WTC11 (cell line): ENCODE measurements around the gene C1QL1. TPM values are rescaled to one million over a fixed set of nuclear protein-coding genes. Genes with fewer than 3 reads are reported as not detected.

Source experiments
- ATAC-seq: fragments of 200-7000 bp; cut with Tn5 transposase; 2 replicates; pipeline ENCODE4 v1.10.0; 2021; ENCODE audit warnings: mild to moderate bottlenecking, moderate library complexity
- CTCF ChIA-PET: fragments of 300-600 bp; sonication (Branson Sonifier 250); formaldehyde crosslinking; loops from one replicate; lab custom pipeline; 2021; ENCODE audit warnings: antibody characterized with exemption; lab: Charles Lee
- POLR2A ChIA-PET: fragments of 350-600 bp; sonication (Branson Sonifier 250); formaldehyde crosslinking; loops from one replicate; lab custom pipeline; 2021; ENCODE audit warnings: antibody characterized with exemption; lab: Charles Lee
- DNase-seq: peaks from one replicate; pipeline ENCODE4 v3.0.0; 2021; ENCODE audit warnings: low spot score
- H3K27ac Mint-ChIP-seq: 2 replicates; pipeline ENCODE4 v1.8.0; 2021; ENCODE audit warnings: mixed read lengths
- H3K27me3 Mint-ChIP-seq: 2 replicates; pipeline ENCODE4 v1.8.0; 2021; ENCODE audit warnings: low read depth, mild to moderate bottlenecking, moderate library complexity, mixed read lengths
- H3K36me3 Mint-ChIP-seq: 2 replicates; pipeline ENCODE4 v1.8.0; 2021; ENCODE audit warnings: mixed read lengths
- H3K4me1 Mint-ChIP-seq: 2 replicates; pipeline ENCODE4 v1.8.0; 2022; ENCODE audit warnings: mixed read lengths
- H3K4me3 Mint-ChIP-seq: 2 replicates; pipeline ENCODE4 v1.8.0; 2021; ENCODE audit warnings: mild to moderate bottlenecking, moderate library complexity, mixed read lengths
- H3K9me3 Mint-ChIP-seq: 2 replicates; pipeline ENCODE4 v1.8.0; 2021; ENCODE audit warnings: mixed read lengths
- CREM ChIP-seq: sonication (generic); formaldehyde crosslinking; IDR thresholded peaks from 2 replicates; pipeline ENCODE4 v1.8.1; 2022; ENCODE audit warnings: mild to moderate bottlenecking, missing genetic modification reagents, moderate library complexity
- ESRRA ChIP-seq: sonication (generic); formaldehyde crosslinking; IDR thresholded peaks from 2 replicates; pipeline ENCODE4 v1.8.1; 2022; ENCODE audit warnings: mild to moderate bottlenecking, missing genetic modification reagents, borderline replicate concordance
- FOXP1 ChIP-seq: sonication (generic); formaldehyde crosslinking; IDR thresholded peaks from 2 replicates; pipeline ENCODE4 v1.8.0; 2022; ENCODE audit warnings: missing genetic modification reagents, mild to moderate bottlenecking, moderate library complexity, borderline replicate concordance
- HMGA2 ChIP-seq: fragments of 250-450 bp; sonication (Bioruptor Pico); IDR thresholded peaks from 2 replicates; pipeline ENCODE4 v1.4.0; 2021; ENCODE audit warnings: mild to moderate bottlenecking, moderate library complexity
- HMGXB4 ChIP-seq: sonication (generic); formaldehyde crosslinking; IDR thresholded peaks from 2 replicates; pipeline ENCODE4 v1.8.1; 2023; ENCODE audit warnings: mild to moderate bottlenecking, moderate library complexity, missing genetic modification reagents
- IRF2 ChIP-seq: sonication (generic); formaldehyde crosslinking; IDR thresholded peaks from 2 replicates; pipeline ENCODE4 v1.8.0; 2022; ENCODE audit warnings: low read depth, missing genetic modification reagents, borderline replicate concordance
- KAT7 ChIP-seq: sonication (generic); formaldehyde crosslinking; IDR thresholded peaks from 2 replicates; pipeline ENCODE4 v1.8.1; 2023; ENCODE audit warnings: missing genetic modification reagents, mild to moderate bottlenecking, borderline replicate concordance
- SMAD3 ChIP-seq: sonication (generic); formaldehyde crosslinking; IDR thresholded peaks from 2 replicates; pipeline ENCODE4 v1.8.0; 2022; ENCODE audit warnings: missing genetic modification reagents, mild to moderate bottlenecking, borderline replicate concordance
- USF2 ChIP-seq: sonication (generic); formaldehyde crosslinking; IDR thresholded peaks from 2 replicates; pipeline ENCODE4 v1.8.1; 2023; ENCODE audit warnings: mild to moderate bottlenecking, missing genetic modification reagents, moderate library complexity
- ZBTB21 ChIP-seq: sonication (generic); formaldehyde crosslinking; IDR thresholded peaks from 2 replicates; pipeline ENCODE4 v1.8.1; 2023; ENCODE audit warnings: mild to moderate bottlenecking, missing genetic modification reagents, borderline replicate concordance
- ZMAT4 ChIP-seq: fragments of 250-450 bp; sonication (Bioruptor Pico); IDR thresholded peaks from 2 replicates; pipeline ENCODE4 v1.9.0; 2021; ENCODE audit warnings: mild to moderate bottlenecking
- ZNF423 ChIP-seq: fragments of 250-450 bp; sonication (Bioruptor Pico); IDR thresholded peaks from 2 replicates; pipeline ENCODE4 v2.1.2; 2022; ENCODE audit warnings: mild to moderate bottlenecking, moderate library complexity
- total RNA-seq: library from RNA; stranded (reverse); gene quantifications from 3 replicates; pipeline ENCODE4 v1.2.3, GENCODE V29; 2021
- TF ChIP-seq, protein P1 (sequence below): sonication (generic); formaldehyde crosslinking; IDR thresholded peaks from 2 replicates; pipeline ENCODE4 v1.8.0; 2022; ENCODE audit warnings: missing genetic modification reagents
- TF ChIP-seq, protein P2 (sequence below): sonication (generic); formaldehyde crosslinking; IDR thresholded peaks from 2 replicates; pipeline ENCODE4 v1.8.1; 2022; ENCODE audit warnings: mild to moderate bottlenecking, moderate library complexity, missing genetic modification reagents
- TF ChIP-seq, protein P3 (sequence below): sonication (generic); formaldehyde crosslinking; IDR thresholded peaks from 2 replicates; pipeline ENCODE4 v1.8.0; 2022; ENCODE audit warnings: mild to moderate bottlenecking, missing genetic modification reagents
- TF ChIP-seq, protein P4 (sequence below): sonication (generic); formaldehyde crosslinking; IDR thresholded peaks from 2 replicates; pipeline ENCODE4 v1.8.1; 2023; ENCODE audit warnings: mild to moderate bottlenecking, missing genetic modification reagents, borderline replicate concordance

Gene C1QL1
- total RNA-seq, 1 experiment from 2014 or later, result 13.4 TPM

DNA sequence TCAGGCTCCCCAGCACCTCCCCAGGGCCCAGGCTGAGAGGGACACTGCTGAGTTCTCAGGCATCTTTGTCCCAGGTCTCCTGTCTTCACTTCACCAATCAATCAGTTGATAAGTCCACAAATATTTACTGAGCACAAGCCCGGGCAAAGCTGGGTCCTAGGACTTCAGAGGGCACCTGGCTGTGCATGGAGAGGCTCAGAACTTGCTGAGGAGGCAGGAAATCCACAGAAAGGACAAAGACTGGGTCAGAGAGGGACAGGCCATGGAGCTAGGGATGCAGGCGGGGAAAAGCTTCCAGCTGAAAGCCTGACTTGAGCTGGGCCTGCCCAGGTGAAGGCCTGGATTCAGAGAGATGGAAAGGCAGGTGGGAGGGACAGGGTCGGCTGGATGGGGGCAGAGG lies 33.2 kb upstream of the C1QL1 start (continued):
- TF ChIP-seq, protein P1, sequence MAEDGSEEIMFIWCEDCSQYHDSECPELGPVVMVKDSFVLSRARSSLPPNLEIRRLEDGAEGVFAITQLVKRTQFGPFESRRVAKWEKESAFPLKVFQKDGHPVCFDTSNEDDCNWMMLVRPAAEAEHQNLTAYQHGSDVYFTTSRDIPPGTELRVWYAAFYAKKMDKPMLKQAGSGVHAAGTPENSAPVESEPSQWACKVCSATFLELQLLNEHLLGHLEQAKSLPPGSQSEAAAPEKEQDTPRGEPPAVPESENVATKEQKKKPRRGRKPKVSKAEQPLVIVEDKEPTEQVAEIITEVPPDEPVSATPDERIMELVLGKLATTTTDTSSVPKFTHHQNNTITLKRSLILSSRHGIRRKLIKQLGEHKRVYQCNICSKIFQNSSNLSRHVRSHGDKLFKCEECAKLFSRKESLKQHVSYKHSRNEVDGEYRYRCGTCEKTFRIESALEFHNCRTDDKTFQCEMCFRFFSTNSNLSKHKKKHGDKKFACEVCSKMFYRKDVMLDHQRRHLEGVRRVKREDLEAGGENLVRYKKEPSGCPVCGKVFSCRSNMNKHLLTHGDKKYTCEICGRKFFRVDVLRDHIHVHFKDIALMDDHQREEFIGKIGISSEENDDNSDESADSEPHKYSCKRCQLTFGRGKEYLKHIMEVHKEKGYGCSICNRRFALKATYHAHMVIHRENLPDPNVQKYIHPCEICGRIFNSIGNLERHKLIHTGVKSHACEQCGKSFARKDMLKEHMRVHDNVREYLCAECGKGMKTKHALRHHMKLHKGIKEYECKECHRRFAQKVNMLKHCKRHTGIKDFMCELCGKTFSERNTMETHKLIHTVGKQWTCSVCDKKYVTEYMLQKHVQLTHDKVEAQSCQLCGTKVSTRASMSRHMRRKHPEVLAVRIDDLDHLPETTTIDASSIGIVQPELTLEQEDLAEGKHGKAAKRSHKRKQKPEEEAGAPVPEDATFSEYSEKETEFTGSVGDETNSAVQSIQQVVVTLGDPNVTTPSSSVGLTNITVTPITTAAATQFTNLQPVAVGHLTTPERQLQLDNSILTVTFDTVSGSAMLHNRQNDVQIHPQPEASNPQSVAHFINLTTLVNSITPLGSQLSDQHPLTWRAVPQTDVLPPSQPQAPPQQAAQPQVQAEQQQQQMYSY (CRISPR knock-in tag), result no peak
- TF ChIP-seq, protein P2, sequence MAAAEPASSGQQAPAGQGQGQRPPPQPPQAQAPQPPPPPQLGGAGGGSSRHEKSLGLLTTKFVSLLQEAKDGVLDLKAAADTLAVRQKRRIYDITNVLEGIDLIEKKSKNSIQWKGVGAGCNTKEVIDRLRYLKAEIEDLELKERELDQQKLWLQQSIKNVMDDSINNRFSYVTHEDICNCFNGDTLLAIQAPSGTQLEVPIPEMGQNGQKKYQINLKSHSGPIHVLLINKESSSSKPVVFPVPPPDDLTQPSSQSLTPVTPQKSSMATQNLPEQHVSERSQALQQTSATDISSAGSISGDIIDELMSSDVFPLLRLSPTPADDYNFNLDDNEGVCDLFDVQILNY, result no peak
- no peak for TF ChIP-seq IRF2 (CRISPR knock-in tag)
- no peak for TF ChIP-seq USF2
- no peak for TF ChIP-seq CREM (CRISPR knock-in tag)
- no peak for TF ChIP-seq SMAD3 (CRISPR knock-in tag)
- no peak for TF ChIP-seq FOXP1 (CRISPR knock-in tag)
- TF ChIP-seq KAT7, result no peak
- TF ChIP-seq ZBTB21, result no peak
- TF ChIP-seq HMGA2 (CRISPR knock-in tag), result no peak

GRCh38 chr17:44999433-44999832 lies 31.3 kb upstream of the C1QL1 start:
- Mint-ChIP-seq H3K4me3 (no peak overlapping the region), H3K27me3 (peaks cover 13% of the 10 kb centered on the region), H3K4me1 (peaks cover 17% of the 10 kb centered on the region), H3K27ac (no peak overlapping the region), H3K9me3 (peaks cover 17% of the 10 kb centered on the region), H3K36me3 (peaks cover 11% of the 10 kb centered on the region)
- POLR2A ChIA-PET, result no interaction called here
- no peak for DNase-seq
- ATAC-seq, result no peak
- TF ChIP-seq ZNF423 (CRISPR knock-in tag), result no peak
- no peak for TF ChIP-seq USF2
- TF ChIP-seq, protein P3, sequence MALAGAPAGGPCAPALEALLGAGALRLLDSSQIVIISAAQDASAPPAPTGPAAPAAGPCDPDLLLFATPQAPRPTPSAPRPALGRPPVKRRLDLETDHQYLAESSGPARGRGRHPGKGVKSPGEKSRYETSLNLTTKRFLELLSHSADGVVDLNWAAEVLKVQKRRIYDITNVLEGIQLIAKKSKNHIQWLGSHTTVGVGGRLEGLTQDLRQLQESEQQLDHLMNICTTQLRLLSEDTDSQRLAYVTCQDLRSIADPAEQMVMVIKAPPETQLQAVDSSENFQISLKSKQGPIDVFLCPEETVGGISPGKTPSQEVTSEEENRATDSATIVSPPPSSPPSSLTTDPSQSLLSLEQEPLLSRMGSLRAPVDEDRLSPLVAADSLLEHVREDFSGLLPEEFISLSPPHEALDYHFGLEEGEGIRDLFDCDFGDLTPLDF (CRISPR knock-in tag), result no peak
- no peak for TF ChIP-seq KAT7
- TF ChIP-seq ZBTB21, result no peak
- CTCF ChIA-PET, result interaction anchor here (0.9 to 2.3 kb wide), 3 partner anchors 22 to 136 kb away, joined by 4 to 8 read pairs (median 7); partner anchors contain the start of gene ACBD4

- POLR2A ChIA-PET, result no interaction called here
- CTCF ChIA-PET, result interaction anchor here (0.9 to 2.3 kb wide), 7 partner anchors 10 to 137 kb away, joined by 3 to 8 read pairs (median 4); partner anchors contain the start of gene ACBD4
- DNase-seq, result no peak
- no peak for TF ChIP-seq ZMAT4 (CRISPR knock-in tag)
- no peak for TF ChIP-seq ESRRA (CRISPR knock-in tag)
- TF ChIP-seq, protein P4, sequence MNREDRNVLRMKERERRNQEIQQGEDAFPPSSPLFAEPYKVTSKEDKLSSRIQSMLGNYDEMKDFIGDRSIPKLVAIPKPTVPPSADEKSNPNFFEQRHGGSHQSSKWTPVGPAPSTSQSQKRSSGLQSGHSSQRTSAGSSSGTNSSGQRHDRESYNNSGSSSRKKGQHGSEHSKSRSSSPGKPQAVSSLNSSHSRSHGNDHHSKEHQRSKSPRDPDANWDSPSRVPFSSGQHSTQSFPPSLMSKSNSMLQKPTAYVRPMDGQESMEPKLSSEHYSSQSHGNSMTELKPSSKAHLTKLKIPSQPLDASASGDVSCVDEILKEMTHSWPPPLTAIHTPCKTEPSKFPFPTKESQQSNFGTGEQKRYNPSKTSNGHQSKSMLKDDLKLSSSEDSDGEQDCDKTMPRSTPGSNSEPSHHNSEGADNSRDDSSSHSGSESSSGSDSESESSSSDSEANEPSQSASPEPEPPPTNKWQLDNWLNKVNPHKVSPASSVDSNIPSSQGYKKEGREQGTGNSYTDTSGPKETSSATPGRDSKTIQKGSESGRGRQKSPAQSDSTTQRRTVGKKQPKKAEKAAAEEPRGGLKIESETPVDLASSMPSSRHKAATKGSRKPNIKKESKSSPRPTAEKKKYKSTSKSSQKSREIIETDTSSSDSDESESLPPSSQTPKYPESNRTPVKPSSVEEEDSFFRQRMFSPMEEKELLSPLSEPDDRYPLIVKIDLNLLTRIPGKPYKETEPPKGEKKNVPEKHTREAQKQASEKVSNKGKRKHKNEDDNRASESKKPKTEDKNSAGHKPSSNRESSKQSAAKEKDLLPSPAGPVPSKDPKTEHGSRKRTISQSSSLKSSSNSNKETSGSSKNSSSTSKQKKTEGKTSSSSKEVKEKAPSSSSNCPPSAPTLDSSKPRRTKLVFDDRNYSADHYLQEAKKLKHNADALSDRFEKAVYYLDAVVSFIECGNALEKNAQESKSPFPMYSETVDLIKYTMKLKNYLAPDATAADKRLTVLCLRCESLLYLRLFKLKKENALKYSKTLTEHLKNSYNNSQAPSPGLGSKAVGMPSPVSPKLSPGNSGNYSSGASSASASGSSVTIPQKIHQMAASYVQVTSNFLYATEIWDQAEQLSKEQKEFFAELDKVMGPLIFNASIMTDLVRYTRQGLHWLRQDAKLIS (CRISPR knock-in tag), result no peak
- no peak for TF ChIP-seq HMGXB4 (CRISPR knock-in tag)
These were observed 30.5 kb upstream of the C1QL1 start for GRCh38 chr17:44998646-44999045.

More at GRCh38 chr17:44998646-44999045, 30.5 kb upstream of the C1QL1 start:
- H3K4me3 Mint-ChIP-seq, result no peak overlapping the region
- peaks cover 11% of the 10 kb centered on the region for H3K36me3 Mint-ChIP-seq
- H3K4me1 Mint-ChIP-seq, result peaks cover 9% of the 10 kb centered on the region
- no peak for ATAC-seq
- H3K27me3 Mint-ChIP-seq, result peaks cover 9% of the 10 kb centered on the region
- no peak overlapping the region for H3K27ac Mint-ChIP-seq
- peaks cover 17% of the 10 kb centered on the region for H3K9me3 Mint-ChIP-seq
